Endodermal cell (in vitro differentiated cells): ENCODE data around the gene HIGD1A. TPM values are rescaled to one million over a fixed set of nuclear protein-coding genes. Genes with fewer than 3 reads are reported as not detected.
A peak's percentile ranks its signal among the peaks of the same experiment; 100 is the strongest.

Experiments
- DNase-seq: peaks from one replicate; pipeline ENCODE4 v3.0.0-alpha.2; 2017
- H3K27ac ChIP-seq: 2 replicates; pipeline ENCODE4 v1.5.1; 2013; ENCODE audit warnings: mild to moderate bottlenecking, low read depth, low read length, moderate library complexity
- H3K27me3 ChIP-seq: 2 replicates; pipeline ENCODE4 v1.6.1; 2013; ENCODE audit warnings: mild to moderate bottlenecking, low read length, moderate library complexity; ENCODE audit not compliant: insufficient read depth, control insufficient read depth, poor library complexity, severe bottlenecking
- H3K36me3 ChIP-seq: 2 replicates; pipeline ENCODE4 v1.7.0; 2013; ENCODE audit warnings: mild to moderate bottlenecking, low read length, moderate library complexity; ENCODE audit not compliant: control insufficient read depth, insufficient read depth
- H3K4me1 ChIP-seq: one replicate; pipeline ENCODE4 v1.7.0; 2013; ENCODE audit warnings: low read length; ENCODE audit not compliant: control insufficient read depth, insufficient read depth
- H3K4me3 ChIP-seq: 2 replicates; pipeline ENCODE4 v1.5.1; 2013; ENCODE audit warnings: mild to moderate bottlenecking, low read length, moderate library complexity
- H3K9ac ChIP-seq: 2 replicates; pipeline ENCODE4 v1.6.1; 2013; ENCODE audit warnings: mild to moderate bottlenecking, low read length, moderate library complexity; ENCODE audit not compliant: poor library complexity, severe bottlenecking; ENCODE audit errors: extremely low read depth
- H3K9me3 ChIP-seq: 2 replicates; pipeline ENCODE4 v1.6.1; 2013; ENCODE audit warnings: mild to moderate bottlenecking, low read length, moderate library complexity; ENCODE audit not compliant: control insufficient read depth
- H3K27ac Mint-ChIP-seq: 2 replicates; pipeline ENCODE4 v1.8.0; 2020; ENCODE audit warnings: mixed read lengths
- H3K27me3 Mint-ChIP-seq: 2 replicates; pipeline ENCODE4 v1.8.0; 2021; ENCODE audit warnings: mild to moderate bottlenecking, mixed read lengths; ENCODE audit not compliant: insufficient read depth
- H3K36me3 Mint-ChIP-seq: 2 replicates; pipeline ENCODE4 v1.8.0; 2020; ENCODE audit warnings: low read depth, mixed read lengths
- H3K4me1 Mint-ChIP-seq: 2 replicates; pipeline ENCODE4 v1.8.0; 2020; ENCODE audit warnings: mixed read lengths
- H3K4me3 Mint-ChIP-seq: 2 replicates; pipeline ENCODE4 v1.8.0; 2020; ENCODE audit warnings: mild to moderate bottlenecking, moderate library complexity, mixed read lengths
- H3K9me3 Mint-ChIP-seq: 2 replicates; pipeline ENCODE4 v1.8.0; 2020; ENCODE audit warnings: mild to moderate bottlenecking, mixed read lengths
- WGBS, 2 experiments: methylation state at CpG; one replicate each; pipeline versions ENCODE4 v1.1.5 to v1.1.7; 2013; ENCODE audit warnings: missing lambda C conversion rate in 2 of 2, mixed read lengths in 1 of 2; ENCODE audit not compliant: insufficient coverage in 1 of 2, insufficient read length in 1 of 2; 5-methylcytosine and 5-hydroxymethylcytosine counted together
- total RNA-seq, 2 donors: library from RNA; stranded (reverse); fragmentation: NEBNext Ultra II Directional in 1 of 2; extraction: Animal tissue kit (Norgen Biotek cat#: 25700) in 1 of 2; gene quantifications; 2 replicates in 1 of 2; 3 replicates in 1 of 2; pipeline ENCODE4 v1.2.1, GENCODE V29; 2021
- TF ChIP-seq, protein P1 (sequence below): fragments of 200-600 bp; sonication (generic); conservative IDR thresholded peaks from 2 replicates; pipeline ENCODE4 v1.5.0; 2021; ENCODE audit warnings: antibody characterized with exemption, mild to moderate bottlenecking

HIGD1A gene
- total RNA-seq, 2 donors from 2014 or later = 116 to 121 TPM

DNA sequence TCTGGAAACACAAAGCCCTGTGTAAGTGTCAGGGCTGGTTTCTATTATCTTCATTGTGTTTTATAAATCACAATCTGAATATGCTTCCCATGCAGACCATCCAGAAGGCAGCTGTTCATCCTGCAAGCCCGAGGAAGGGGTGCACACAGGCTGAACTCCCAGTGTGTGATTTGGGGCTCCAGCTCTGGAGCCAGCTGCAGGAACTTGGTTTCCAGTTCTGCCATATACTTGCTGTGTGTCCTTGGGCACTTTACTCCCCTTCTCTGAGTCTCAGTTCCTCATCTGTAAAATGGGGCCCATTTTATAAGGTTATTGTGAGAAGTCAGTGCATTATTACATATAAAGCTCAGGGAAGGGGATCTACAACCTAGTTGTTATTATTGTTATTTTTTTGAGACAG lies 48.8 kb upstream of the HIGD1A start:
- Mint-ChIP-seq H3K36me3 (no peaks in the 10 kb centered on the region), H3K4me1 (no peaks in the 10 kb centered on the region), H3K4me3 (no peak overlapping the region), H3K9me3 (no peaks in the 10 kb centered on the region), H3K27me3 (no peaks in the 10 kb centered on the region), H3K27ac (no peak overlapping the region)
- Histone ChIP-seq H3K36me3 (no peaks in the 10 kb centered on the region), H3K4me3 (no peak overlapping the region), H3K9ac (no peak overlapping the region), H3K9me3 (no peaks in the 10 kb centered on the region), H3K27ac (no peak overlapping the region), H3K27me3 (no peaks in the 10 kb centered on the region), H3K4me1 (no peaks in the 10 kb centered on the region)
- 84 to 88% methylated on average over 1 of the region's 1 CpG for WGBS, 2 experiments
- no peak for DNase-seq
- TF ChIP-seq, protein P1, sequence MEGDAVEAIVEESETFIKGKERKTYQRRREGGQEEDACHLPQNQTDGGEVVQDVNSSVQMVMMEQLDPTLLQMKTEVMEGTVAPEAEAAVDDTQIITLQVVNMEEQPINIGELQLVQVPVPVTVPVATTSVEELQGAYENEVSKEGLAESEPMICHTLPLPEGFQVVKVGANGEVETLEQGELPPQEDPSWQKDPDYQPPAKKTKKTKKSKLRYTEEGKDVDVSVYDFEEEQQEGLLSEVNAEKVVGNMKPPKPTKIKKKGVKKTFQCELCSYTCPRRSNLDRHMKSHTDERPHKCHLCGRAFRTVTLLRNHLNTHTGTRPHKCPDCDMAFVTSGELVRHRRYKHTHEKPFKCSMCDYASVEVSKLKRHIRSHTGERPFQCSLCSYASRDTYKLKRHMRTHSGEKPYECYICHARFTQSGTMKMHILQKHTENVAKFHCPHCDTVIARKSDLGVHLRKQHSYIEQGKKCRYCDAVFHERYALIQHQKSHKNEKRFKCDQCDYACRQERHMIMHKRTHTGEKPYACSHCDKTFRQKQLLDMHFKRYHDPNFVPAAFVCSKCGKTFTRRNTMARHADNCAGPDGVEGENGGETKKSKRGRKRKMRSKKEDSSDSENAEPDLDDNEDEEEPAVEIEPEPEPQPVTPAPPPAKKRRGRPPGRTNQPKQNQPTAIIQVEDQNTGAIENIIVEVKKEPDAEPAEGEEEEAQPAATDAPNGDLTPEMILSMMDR = no peak

DNA sequence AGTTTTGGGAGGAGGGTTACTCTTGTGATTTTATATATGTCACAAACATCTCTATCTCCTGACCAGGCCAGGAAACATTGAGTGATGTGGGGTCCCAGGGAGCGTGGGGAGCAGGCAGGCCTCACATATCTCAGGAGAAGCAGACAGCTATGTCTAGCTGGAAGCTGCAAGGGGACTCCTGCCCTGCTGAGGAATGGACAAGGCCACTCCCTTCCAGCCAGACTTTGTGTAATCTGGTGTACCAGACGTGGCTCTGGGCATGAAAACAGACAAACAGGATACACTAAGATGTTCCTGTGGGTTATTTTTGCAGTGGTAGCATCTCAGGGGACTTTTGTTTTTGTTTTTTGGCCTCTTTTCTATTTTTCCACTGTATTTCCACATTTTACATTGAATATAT lies 48.2 kb upstream of the HIGD1A start:
- Histone ChIP-seq H3K9ac (no peak overlapping the region), H3K27ac (no peak overlapping the region), H3K9me3 (no peaks in the 10 kb centered on the region), H3K4me1 (no peaks in the 10 kb centered on the region), H3K27me3 (no peaks in the 10 kb centered on the region), H3K4me3 (no peak overlapping the region), H3K36me3 (no peaks in the 10 kb centered on the region)
- no peaks in the 10 kb centered on the region for H3K4me1 Mint-ChIP-seq
- DNase-seq = peak; percentile 32
- no peaks in the 10 kb centered on the region for H3K9me3 Mint-ChIP-seq
- no peak overlapping the region for H3K4me3 Mint-ChIP-seq
- no peaks in the 10 kb centered on the region for H3K36me3 Mint-ChIP-seq
- H3K27ac Mint-ChIP-seq = no peak overlapping the region
- H3K27me3 Mint-ChIP-seq = no peaks in the 10 kb centered on the region
- TF ChIP-seq, protein P1 = no peak
- 75 to 84% methylated on average over 1 to 2 of the region's 2 CpGs for WGBS, 2 experiments

DNA sequence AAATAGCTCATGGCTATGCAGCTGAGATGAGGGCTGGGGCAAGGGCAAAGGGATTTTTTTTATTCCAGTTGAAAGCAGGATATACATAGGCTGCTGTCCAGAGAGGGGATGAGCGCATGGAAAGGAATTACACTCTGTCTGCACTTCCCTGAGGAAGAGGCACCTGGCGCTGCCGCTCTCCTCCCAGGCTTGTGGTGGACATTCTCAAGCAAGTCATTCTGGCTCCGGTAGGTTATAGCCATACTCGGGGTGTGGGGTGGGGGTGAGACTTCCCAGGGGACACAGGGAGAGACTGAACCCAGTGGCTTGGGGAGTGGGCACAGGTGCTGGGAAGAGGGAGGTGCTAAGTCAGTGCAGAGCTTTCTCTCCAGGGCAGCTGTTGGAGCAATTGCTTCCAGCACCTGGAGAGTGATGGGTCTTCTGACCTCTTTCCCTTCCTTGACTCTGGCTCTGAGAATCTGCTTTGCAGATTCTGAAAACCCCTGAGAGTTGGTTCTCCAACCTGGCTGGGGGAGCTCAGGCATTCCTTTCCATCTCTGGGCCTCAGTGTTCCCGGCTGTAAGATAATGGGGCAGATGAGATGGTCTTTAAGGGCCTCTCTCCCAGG lies 47.0 kb upstream of the HIGD1A start:
- H3K9ac ChIP-seq = no peak overlapping the region
- Mint-ChIP-seq H3K4me1 (no peaks in the 10 kb centered on the region), H3K27me3 (no peaks in the 10 kb centered on the region), H3K4me3 (no peak overlapping the region), H3K36me3 (no peaks in the 10 kb centered on the region), H3K27ac (no peak overlapping the region), H3K9me3 (no peaks in the 10 kb centered on the region)
- TF ChIP-seq, protein P1 = no peak
- H3K36me3 ChIP-seq = no peaks in the 10 kb centered on the region
- H3K4me1 ChIP-seq = no peaks in the 10 kb centered on the region
- 78 to 92% methylated on average over 1 to 6 of the region's 6 CpGs for WGBS, 2 experiments
- H3K27me3 ChIP-seq = no peaks in the 10 kb centered on the region
- no peaks in the 10 kb centered on the region for H3K9me3 ChIP-seq
- H3K27ac ChIP-seq = no peak overlapping the region
- DNase-seq = peak; percentile 30
- H3K4me3 ChIP-seq = no peak overlapping the region
